ENCODE data around the gene TNFSF10. TPM values are rescaled to one million over a fixed set of nuclear protein-coding genes. Genes with fewer than 3 reads are reported as not detected.
"Not testable (repeated sequence)": the region's sequence is repeated elsewhere in the genome, so short reads cannot be mapped to it uniquely, and the experiment has no call there.

TNFSF10 gene
- total RNA-seq, 6 experiments from 2014 or later: 0.17 to 0.31 (median 0.28) TPM; not detected in 3

- H3K27ac Mint-ChIP-seq: no peak overlapping the region
- no peaks in the 10 kb centered on the region for H3K27me3 Mint-ChIP-seq (ENCODE audit: insufficient read depth)
- H3K36me3 Mint-ChIP-seq (ENCODE audit: low read depth): no peaks in the 10 kb centered on the region
- no peak overlapping the region for H3K4me3 Mint-ChIP-seq
- H3K9me3 Mint-ChIP-seq: peaks cover 5% of the 10 kb centered on the region
- no peaks in the 10 kb centered on the region for H3K4me1 Mint-ChIP-seq (ENCODE audit: low read depth)
- TF ChIP-seq CTCF (IDR thresholded peaks at IDR 0.05): no peak
- no peak for DNase-seq
These were observed 21.7 kb downstream of the TNFSF10 start for GRCh38 chr3:172501540-172501939.

DNA sequence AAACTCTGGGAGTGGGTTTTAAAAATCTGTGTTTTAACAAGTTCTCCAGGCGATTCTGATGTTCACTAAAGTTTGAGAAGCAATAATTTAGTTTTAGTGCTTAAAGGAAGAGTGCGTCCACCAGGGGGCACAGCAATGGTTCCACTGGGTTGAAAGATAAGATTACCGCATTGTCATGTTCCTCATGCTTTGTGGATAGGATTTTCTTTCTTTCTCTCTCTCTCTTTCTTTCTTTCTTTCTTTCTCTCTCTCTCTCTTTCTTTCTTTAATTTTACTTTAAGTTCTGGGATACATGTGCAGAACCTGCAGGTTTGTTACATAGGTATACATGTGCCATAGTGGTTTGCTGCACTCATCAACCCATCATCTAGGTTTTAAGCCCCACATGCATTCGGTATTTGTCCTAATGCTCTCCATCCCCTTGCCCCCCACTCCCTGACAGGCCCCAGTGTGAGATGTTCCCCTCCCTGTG lies 33.0 kb downstream of the TNFSF10 start:
- H3K4me3 Mint-ChIP-seq; H3K36me3 Mint-ChIP-seq (ENCODE audit: low read depth); H3K9me3 Mint-ChIP-seq; H3K4me1 Mint-ChIP-seq (ENCODE audit: low read depth); H3K27ac Mint-ChIP-seq: not testable (repeated sequence)
- H3K27me3 Mint-ChIP-seq (ENCODE audit: insufficient read depth): peaks cover 21% of the 10 kb centered on the region
- peak; percentile 57 for DNase-seq
- peak; percentile 93 for TF ChIP-seq CTCF (IDR thresholded peaks at IDR 0.05)

GRCh38 chr3:172478116-172478515 lies 45.1 kb downstream of the TNFSF10 start:
- TF ChIP-seq CTCF (IDR thresholded peaks at IDR 0.05): no peak
- Mint-ChIP-seq H3K36me3 (ENCODE audit: low read depth) (no peaks in the 10 kb centered on the region), H3K4me1 (ENCODE audit: low read depth) (peaks cover 16% of the 10 kb centered on the region), H3K9me3 (no peaks in the 10 kb centered on the region), H3K4me3 (no peak overlapping the region), H3K27ac (no peak overlapping the region), H3K27me3 (ENCODE audit: insufficient read depth) (peaks cover 11% of the 10 kb centered on the region)
- DNase-seq: no peak

- H3K27ac Mint-ChIP-seq: no peak overlapping the region
These were observed 46.9 kb downstream of the TNFSF10 start for GRCh38 chr3:172476347-172476746.

DNA sequence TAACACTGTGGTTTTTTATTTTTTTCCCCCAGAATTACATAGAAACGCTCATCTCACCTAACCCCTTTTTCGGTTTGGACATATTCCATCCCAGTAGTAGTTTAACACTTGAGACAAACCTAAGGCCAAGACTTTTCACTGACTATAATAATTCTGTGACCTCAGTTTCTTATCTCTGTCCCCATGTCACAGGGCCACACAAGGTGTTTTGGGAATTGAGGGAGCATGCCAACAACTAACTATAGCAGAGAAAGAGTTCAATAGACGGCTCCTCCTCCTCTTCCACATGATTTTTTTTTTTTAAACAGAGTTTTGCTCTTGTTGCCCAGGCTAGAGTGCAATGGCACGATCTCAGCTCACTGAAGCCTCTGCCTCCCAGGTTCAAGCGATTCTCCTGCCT lies 47.5 kb downstream of the TNFSF10 start:
- no peak for TF ChIP-seq CTCF (IDR thresholded peaks at IDR 0.05)
- no peak overlapping the region for H3K27ac Mint-ChIP-seq
- no peak for DNase-seq
- H3K27me3 Mint-ChIP-seq (ENCODE audit: insufficient read depth): peaks cover 4% of the 10 kb centered on the region
- no peaks in the 10 kb centered on the region for H3K9me3 Mint-ChIP-seq
- peaks cover 16% of the 10 kb centered on the region for H3K4me1 Mint-ChIP-seq (ENCODE audit: low read depth)
- H3K4me3 Mint-ChIP-seq: no peak overlapping the region
- H3K36me3 Mint-ChIP-seq (ENCODE audit: low read depth): no peaks in the 10 kb centered on the region

More at GRCh38 chr3:172476347-172476746, 46.9 kb downstream of the TNFSF10 start:
- no peak for TF ChIP-seq CTCF (IDR thresholded peaks at IDR 0.05)
- Mint-ChIP-seq H3K9me3 (no peaks in the 10 kb centered on the region), H3K27me3 (ENCODE audit: insufficient read depth) (peaks cover 8% of the 10 kb centered on the region), H3K4me3 (peak overlapping the region; percentile 89), H3K36me3 (ENCODE audit: low read depth) (no peaks in the 10 kb centered on the region), H3K4me1 (ENCODE audit: low read depth) (peaks cover 16% of the 10 kb centered on the region)
- no peak for DNase-seq

DNA sequence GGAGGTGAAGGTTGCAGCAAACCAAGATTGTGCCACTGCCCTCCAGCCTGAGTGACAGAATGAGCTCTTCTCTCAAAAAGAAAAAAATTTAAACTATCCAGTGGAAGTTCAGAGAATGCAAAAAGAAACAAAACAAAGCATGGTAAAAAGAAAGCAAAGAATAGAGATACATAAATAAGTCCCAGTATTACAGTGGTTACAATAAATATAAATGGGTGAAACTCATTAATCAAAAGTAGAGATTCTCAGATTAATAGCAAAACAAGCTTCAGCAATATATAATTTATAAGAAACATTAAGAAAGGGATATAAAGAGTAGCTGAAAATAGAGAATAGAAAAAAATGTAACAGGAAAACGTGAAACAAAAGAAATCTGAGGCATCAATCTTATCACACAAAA lies 51.3 kb downstream of the TNFSF10 start:
- no peak overlapping the region for H3K27ac Mint-ChIP-seq

More for the DNA sequence above, 51.3 kb downstream of the TNFSF10 start:
- peaks cover under 1% of the 10 kb centered on the region; the same call in 1 of the 2 replicates for H3K27me3 Mint-ChIP-seq (ENCODE audit: insufficient read depth)
- no peak for DNase-seq
- no peaks in the 10 kb centered on the region for H3K9me3 Mint-ChIP-seq
- no peak overlapping the region for H3K4me3 Mint-ChIP-seq
- H3K36me3 Mint-ChIP-seq (ENCODE audit: low read depth): no peaks in the 10 kb centered on the region
- no peak for TF ChIP-seq CTCF (IDR thresholded peaks at IDR 0.05)
- peaks cover 31% of the 10 kb centered on the region for H3K4me1 Mint-ChIP-seq (ENCODE audit: low read depth)

Measured in HFFc6 (cell line).